Myocyte (in vitro differentiated cells): ENCODE results near the gene IFITM2. TPM values are rescaled to one million over a fixed set of nuclear protein-coding genes. Genes with fewer than 3 reads are reported as not detected.
"Not testable (repeated sequence)": the region's sequence is repeated elsewhere in the genome, so short reads cannot be mapped to it uniquely, and the experiment has no call there.

ENCODE experiments used
- DNase-seq: peaks from one replicate; pipeline ENCODE4 v3.0.0-alpha.2; 2012; ENCODE audit warnings: low read depth
- total RNA-seq: library from RNA; depleted of rRNA; stranded (reverse); fragments of >200 nt; gene quantifications from 2 replicates; pipeline ENCODE4 v1.2.3, GENCODE V29; 2014

The IFITM2 gene
- total RNA-seq, 1 donor from 2014 or later: 12.5 TPM

- DNase-seq: not testable (repeated sequence)
These were observed 17.2 kb downstream of the IFITM2 start for GRCh38 chr11:324593-325517.

GRCh38 chr11:325796-326591 lies 18.4 kb downstream of the IFITM2 start:
- DNase-seq: no peak

DNA sequence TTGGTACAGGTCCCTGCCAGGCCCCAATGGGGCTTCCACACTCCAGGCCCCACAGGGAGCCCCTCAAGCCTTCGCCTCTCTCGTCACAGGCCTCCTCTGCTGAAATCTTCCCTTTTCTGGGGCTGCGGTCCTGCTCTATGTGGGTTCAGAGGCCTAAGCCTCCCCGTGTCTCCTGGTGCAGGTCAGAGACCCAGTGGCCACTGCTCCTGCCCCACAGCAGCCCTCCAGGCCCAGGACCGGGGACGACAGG lies 18.9 kb downstream of the IFITM2 start:
- no peak for DNase-seq

DNA sequence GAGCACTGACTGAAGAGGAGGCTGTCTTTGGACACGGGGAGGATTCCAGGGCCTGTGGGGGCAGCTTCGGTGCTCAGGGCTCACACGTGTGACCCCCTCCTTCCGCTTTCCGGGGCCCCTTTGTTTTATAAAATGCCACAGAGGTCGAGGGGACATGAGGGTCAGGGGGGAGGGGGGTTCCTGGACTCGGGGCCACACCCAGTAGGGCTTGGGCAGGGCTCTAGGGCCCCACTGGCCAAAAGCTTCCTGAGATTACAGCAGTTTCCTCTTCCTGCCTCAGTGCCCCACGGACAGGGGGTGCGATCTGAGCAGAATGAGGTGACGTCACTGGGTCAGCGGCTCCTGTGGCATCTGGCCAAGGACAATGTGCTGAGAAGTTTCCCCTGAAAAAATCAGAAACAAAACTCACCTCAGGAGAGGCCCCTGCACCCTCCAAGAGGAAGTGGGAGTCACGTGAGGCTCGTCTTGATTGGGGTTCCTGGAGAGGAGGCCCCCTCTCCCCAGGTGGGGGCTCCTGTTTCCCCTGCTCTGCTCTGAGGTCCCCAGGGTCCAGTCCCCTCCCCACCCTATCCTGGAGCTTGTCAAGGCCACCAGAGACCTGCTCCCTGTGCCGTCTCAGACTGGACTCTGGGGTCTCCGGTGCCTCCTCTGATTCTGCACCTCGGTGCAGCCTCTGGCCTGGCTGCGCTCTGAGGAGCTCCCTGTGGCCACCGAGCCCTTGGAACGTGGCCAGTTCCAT lies 19.4 kb downstream of the IFITM2 start:
- DNase-seq: peak; percentile 17

DNA sequence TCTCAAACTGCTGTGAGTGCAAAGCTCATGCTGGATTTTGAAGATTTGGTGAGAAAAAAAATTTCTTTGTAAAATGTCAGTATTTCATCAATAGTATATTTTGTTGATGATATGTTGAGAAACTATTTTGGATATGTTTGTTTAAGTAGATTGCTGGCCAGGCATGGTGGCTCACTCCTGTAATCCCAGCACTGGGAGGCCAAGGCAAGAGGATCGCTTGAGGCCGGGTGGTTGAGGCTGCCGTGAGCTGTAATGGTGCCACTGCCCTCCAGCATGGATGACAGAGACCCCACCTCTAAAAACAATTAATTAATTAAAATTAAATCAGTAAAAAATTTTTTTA lies 19.9 kb downstream of the IFITM2 start:
- no peak for DNase-seq

- DNase-seq: no peak
These were observed 20.4 kb downstream of the IFITM2 start for GRCh38 chr11:328012-328411.

DNA sequence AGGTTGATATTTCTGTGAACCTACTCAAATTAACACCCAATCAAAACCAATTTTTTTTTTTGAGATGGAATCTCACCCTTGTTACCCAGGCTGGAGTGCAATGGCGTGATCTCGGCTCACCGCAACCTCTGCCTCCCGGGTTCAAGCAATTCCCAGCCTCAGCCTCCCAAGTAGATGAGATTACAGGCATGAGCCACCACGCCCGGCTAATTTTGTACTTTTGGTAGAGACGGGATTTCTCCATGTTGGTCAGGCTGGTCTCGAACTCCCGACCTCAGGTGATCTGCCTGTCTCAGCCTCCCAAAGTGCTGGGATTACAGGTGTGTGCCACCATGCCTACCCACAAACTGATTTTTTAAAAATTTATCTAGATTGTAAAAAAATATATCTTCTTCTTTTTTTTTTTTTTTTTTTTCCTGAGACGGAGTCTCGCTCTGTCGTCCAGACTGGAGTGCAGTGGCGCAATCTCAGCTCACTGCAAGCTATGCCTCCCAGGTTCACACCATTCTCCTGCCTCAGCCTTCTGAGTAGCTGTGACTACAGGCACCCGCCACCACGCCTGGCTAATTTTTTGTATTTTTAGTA lies 21.0 kb downstream of the IFITM2 start:
- not testable (repeated sequence) for DNase-seq

DNA sequence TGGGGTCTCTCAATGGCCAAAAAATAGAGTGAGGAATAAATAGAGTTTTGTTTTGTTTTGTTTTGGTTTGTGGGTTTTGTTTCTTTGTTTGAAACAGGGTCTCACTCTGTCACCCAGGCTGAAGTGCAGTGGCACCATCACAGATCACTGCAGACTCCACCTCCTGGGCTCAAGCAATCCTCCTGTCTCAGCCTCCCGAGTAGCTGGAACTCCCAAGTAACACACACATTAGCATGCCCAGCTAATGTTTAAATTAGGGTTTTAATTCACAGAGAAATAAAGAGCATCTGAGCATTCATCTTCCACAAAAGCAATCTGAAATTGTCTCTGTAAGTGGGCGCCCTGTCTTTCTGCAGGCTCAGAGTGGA lies 22.3 kb downstream of the IFITM2 start:
- DNase-seq: no peak

DNA sequence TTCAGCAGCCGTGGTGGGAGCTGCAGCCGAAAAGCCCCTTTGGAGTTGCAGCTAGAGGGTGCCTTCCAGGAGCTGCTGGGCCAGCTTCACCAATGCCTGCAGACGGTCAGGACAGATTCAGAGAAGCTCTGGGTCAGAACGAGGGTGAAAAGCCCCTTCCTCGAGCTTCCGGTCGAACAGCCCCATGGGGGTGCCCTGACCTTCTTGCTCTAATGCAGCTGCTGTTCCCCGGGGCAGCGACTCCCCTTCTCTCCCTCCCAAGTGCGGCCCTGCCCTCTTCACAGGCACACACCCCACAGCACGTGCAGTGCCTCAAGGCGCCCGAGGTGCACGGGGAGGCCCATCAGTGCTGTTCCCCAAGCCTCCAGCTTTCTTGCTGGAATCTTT lies 22.7 kb downstream of the IFITM2 start:
- no peak for DNase-seq

DNA sequence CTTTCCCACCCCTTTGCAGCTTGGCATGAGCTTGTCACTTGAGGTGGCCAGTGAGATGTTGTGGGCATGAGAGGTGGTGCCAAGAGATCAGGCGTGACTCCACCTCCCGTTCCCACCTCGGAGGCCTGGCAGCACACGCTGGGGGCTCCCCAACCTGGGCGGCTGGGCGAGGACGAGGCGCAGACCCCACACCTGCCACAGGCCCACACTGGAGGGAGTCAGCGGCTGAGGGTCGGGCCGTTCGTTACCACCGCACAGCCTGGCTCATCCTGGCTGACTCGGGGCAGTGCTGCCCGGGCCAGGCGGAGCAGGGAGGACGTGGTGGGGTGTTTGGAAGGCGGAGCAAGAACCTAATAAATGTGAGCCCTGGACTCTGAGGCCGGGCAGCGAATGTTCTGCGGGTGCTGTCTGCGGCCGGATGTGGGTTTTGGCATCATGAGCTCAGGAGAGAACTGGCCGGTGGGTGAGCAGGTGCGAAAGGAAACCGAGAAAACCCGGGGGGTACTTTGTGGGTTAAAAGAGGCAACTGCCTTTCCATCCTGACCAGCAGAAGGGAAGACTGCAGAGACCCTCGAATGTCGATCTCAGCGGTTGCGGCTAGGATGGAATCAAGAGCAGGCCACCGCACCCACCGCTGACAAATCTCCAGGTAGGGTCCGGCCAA lies 23.2 kb downstream of the IFITM2 start:
- no peak for DNase-seq

DNA sequence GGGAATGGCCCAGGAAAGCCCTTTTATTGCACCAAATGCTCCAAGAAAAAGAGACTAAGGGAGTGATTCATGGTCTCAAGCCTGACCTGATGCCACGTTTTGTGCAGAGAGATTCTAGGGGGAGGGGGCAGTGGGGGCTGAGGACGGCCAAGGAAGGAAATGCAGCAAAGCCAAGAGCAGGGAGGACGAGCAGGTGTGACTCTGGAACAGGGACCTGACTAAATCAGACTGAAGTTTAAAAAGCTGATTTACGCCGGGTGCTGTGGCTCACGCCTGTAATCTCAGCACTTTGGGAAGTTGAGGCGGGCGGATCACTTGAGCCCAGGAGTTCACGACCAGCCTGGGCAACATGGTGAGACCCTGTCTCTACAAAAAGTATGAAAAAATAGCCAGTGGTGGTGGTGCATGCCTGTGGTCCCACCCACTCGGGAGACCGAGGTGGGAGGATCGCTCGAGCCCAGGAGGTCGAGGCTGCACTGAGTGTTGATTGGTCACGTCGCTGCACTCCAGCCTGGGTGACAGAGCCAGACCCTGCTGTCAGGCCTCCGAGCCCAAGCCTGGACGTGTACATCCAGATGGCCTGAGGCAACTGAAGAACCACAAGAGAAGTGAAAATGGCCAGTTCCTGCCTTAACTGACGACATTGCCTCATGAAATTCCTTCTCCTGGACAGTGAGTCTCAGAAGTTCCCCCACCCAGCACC lies 23.9 kb downstream of the IFITM2 start:
- no peak for DNase-seq

GRCh38 chr11:332651-333480 lies 25.2 kb downstream of the IFITM2 start:
- no peak for DNase-seq

DNA sequence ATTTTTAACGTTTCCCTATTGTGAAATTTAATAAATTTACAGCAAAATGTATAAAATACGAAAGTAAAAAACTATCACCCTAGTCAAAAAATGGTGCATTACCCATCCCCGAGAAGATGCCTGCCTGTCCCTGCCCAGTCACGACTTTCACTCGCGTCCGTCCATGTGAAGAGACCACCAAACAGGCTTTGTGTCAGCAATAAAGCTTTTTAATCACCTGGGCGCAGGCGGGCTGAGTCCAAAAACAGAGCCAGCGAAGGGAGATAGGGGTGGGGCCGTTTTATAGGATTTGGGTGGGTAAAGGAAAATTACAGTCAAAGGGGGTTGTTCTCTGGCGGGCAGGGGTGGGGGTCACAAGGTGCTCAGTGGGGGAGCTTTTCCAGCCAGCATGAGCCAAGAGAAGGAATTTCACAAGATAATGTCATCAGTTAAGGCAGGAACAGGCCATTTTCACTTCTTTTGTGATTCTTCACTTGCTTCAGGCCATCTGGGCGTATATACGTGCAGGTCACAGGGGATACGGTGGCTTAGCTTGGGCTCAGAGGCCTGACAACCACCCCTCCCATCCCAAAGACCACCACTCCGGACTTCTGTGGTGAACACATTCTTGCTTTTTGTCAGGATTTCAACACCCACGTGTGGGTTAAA lies 26.1 kb downstream of the IFITM2 start:
- not testable (repeated sequence) for DNase-seq

GRCh38 chr11:334264-334994 lies 26.8 kb downstream of the IFITM2 start:
- DNase-seq: no peak

DNA sequence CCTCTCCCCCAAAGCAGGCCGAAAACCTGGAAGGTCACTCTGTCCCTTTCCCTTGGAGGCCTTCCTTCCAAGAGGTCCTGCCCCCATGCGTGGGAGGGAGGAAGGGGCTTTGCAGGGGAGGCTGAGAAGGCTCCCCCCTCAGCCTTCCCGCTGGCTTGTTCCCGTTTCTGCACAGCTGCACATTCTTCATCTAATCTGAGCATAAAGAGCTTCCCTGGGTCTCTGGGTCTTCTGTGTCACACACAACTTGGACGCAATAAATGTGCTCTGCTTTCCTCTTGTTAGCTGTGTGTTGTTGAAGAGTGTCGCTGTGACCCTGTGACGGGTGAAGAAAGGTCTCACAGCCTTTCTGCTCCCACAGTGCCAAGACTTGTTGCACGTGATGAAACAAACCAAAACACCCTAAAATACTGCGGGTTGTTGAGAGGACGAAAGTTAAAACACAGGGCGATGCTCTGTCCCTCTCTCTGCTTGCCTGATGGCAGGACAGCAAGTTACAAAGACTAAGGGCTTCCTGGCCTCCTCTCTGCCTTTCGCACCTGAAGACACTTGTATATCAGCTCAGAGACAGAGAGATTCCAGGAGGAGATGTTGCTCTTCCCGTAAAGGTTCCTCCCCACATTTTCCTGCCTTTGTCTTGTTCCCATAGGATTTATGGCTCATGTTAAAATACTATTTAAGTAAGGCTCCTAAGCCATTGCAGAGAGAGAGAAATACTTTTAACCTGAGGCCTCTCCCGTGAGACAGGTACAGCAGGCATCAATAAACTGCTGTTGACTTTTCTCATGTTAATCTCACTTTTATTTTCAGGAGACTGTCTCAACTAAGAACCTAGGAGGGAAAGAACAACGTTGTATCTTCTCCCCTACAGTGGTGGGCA lies 28.4 kb downstream of the IFITM2 start:
- peak; percentile 42 for DNase-seq

DNA sequence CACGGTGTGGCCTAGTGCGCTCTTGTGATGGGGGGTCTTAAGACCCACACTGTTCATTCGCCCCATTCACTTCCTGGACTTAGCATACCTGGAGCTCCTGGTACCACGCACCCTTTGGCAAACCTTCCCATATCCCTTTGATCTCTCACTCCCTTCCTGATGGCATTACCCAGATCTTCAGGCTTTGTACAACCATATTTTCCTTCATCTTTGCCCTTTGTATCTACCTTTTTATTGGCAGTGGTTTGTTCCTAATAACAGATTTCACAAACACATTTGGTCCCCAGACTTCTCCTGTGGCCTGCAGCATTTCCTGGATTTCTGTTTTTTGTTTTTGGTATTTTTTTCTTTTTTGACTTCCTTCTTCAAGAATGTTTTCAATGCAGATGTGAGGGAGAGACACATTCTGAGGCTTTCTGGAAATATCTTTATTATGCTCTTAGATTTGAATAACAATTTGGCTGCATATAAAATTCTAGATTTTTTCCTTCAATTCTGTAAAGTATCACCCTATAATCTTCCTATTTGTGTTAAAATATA lies 29.1 kb downstream of the IFITM2 start:
- DNase-seq: no peak

- DNase-seq: no peak
These were observed 30.1 kb downstream of the IFITM2 start for GRCh38 chr11:337711-338110.
